ENCODE results near the gene HOGA1. TPM values are rescaled to one million over a fixed set of nuclear protein-coding genes. Genes with fewer than 3 reads are reported as not detected.
"Not testable (repeated sequence)": the region's sequence is repeated elsewhere in the genome, so short reads cannot be mapped to it uniquely, and the experiment has no call there.

The HOGA1 gene
- polyA plus RNA-seq, 1 of the 3 experiments (the other 2 are of a cell fraction) = 2.9 TPM

DNA sequence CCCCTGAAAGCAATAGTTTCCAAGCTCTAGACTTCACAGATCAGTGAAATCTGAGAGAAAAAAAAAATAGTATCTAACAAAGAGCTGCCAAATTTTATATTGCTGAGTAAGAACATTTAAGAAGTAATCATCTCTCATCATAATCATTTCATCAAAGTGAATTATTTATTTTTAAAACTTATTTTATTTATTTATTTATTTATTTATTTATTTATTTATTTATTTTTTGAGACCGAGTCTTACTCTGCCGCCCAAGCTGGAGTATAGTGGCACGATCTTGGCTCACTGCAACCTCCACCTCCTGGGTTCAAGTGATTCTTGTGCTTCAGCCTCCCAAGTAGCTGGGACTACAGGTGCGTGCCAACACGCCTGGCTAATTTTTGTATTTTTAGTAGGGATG lies 7.7 kb upstream of the HOGA1 start:
- H3K79me2 ChIP-seq (ENCODE audit: insufficient read depth); H3K27me3 ChIP-seq (ENCODE audit: insufficient read depth); POLR2A ChIA-PET; H3K4me3 ChIP-seq (ENCODE audit: low read depth in 2 of 2, low read length in 1 of 2); H4K20me1 ChIP-seq (ENCODE audit: insufficient read depth); H3K4me2 ChIP-seq; DNase-seq; H3K9me2 ChIP-seq; H3K36me3 ChIP-seq (replicated peaks in 1 of 2; ENCODE audit: control insufficient read depth in 1 of 2, insufficient read depth in 2 of 2, low read length in 1 of 2); H3K9ac ChIP-seq; H3K9me3 ChIP-seq; H2AFZ ChIP-seq (ENCODE audit: low read depth): not testable (repeated sequence)
- peaks cover 29% of the 10 kb centered on the region for H3F3A ChIP-seq (replicated peaks; ENCODE audit: insufficient read depth)
- peaks cover 18 to 21% of the 10 kb centered on the region in 2 experiments; a peak in 3 of 4 replicates for H3K4me1 ChIP-seq (ENCODE audit: control insufficient read depth in 1 of 2, insufficient read depth in 2 of 2, low read depth in 1 of 2, low read length in 1 of 2)
- 41% methylated on average over 5 of the region's 5 CpGs for WGBS (ENCODE audit: low lambda C conversion rate)
- CTCF ChIA-PET = interaction anchor here (1.0 to 9.4 kb wide), 4 partner anchors 24 to 100 kb away, joined by 3 to 64 read pairs (median 3); no protein-coding TSS in a partner anchor
- peak overlapping the region in 1 of 2 experiments; percentile 83; a peak in 2 of 4 replicates for H3K27ac ChIP-seq (ENCODE audit: low read depth in 2 of 2, low read length in 1 of 2)

- Histone ChIP-seq H3K79me2 (ENCODE audit: insufficient read depth) (no peaks in the 10 kb centered on the region), H3K9me3 (no peaks in the 10 kb centered on the region), H3K4me3 (ENCODE audit: low read depth in 2 of 2, low read length in 1 of 2) (no peak overlapping the region), H3K4me1 (ENCODE audit: control insufficient read depth in 1 of 2, insufficient read depth in 2 of 2, low read depth in 1 of 2, low read length in 1 of 2) (peaks cover 6 to 17% of the 10 kb centered on the region in 2 experiments; a peak in 3 of 4 replicates), H4K20me1 (ENCODE audit: insufficient read depth) (no peaks in the 10 kb centered on the region), H2AFZ (ENCODE audit: low read depth) (no peak overlapping the region), H3K9ac (no peak overlapping the region), H3K9me2 (no peaks in the 10 kb centered on the region), H3F3A (replicated peaks; ENCODE audit: insufficient read depth) (peaks cover 29% of the 10 kb centered on the region), H3K36me3 (replicated peaks in 1 of 2; ENCODE audit: control insufficient read depth in 1 of 2, insufficient read depth in 2 of 2, low read length in 1 of 2) (no peaks in the 10 kb centered on the region), H3K27me3 (ENCODE audit: insufficient read depth) (no peaks in the 10 kb centered on the region), H3K4me2 (no peak overlapping the region), H3K27ac (ENCODE audit: low read depth in 2 of 2, low read length in 1 of 2) (no peak overlapping the region)
- TF ChIP-seq MAX (IDR thresholded peaks at IDR 0.05; ENCODE audit: low read depth) (no peak), GABPA (IDR thresholded peaks at IDR 0.05; ENCODE audit: low read depth) (no peak), MXI1 (IDR thresholded peaks at IDR 0.05; ENCODE audit: low read depth, low read length) (no peak)
- TF ChIP-seq, protein P1, sequence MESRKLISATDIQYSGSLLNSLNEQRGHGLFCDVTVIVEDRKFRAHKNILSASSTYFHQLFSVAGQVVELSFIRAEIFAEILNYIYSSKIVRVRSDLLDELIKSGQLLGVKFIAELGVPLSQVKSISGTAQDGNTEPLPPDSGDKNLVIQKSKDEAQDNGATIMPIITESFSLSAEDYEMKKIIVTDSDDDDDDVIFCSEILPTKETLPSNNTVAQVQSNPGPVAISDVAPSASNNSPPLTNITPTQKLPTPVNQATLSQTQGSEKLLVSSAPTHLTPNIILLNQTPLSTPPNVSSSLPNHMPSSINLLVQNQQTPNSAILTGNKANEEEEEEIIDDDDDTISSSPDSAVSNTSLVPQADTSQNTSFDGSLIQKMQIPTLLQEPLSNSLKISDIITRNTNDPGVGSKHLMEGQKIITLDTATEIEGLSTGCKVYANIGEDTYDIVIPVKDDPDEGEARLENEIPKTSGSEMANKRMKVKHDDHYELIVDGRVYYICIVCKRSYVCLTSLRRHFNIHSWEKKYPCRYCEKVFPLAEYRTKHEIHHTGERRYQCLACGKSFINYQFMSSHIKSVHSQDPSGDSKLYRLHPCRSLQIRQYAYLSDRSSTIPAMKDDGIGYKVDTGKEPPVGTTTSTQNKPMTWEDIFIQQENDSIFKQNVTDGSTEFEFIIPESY (IDR thresholded peaks at IDR 0.05; ENCODE audit: borderline replicate concordance, low read depth) = no peak
- CTCF ChIA-PET = interaction anchor here (1.4 kb wide), 1 partner anchor 100 kb away, joined by 3 read pairs; no protein-coding TSS in a partner anchor
- 66% methylated on average over 6 of the region's 9 CpGs for WGBS (ENCODE audit: low lambda C conversion rate)
- POLR2A ChIA-PET = no interaction called here
- DNase-seq = no peak
Observed at GRCh38 chr10:97577701-97578100, 6.5 kb upstream of the HOGA1 start.

DNA sequence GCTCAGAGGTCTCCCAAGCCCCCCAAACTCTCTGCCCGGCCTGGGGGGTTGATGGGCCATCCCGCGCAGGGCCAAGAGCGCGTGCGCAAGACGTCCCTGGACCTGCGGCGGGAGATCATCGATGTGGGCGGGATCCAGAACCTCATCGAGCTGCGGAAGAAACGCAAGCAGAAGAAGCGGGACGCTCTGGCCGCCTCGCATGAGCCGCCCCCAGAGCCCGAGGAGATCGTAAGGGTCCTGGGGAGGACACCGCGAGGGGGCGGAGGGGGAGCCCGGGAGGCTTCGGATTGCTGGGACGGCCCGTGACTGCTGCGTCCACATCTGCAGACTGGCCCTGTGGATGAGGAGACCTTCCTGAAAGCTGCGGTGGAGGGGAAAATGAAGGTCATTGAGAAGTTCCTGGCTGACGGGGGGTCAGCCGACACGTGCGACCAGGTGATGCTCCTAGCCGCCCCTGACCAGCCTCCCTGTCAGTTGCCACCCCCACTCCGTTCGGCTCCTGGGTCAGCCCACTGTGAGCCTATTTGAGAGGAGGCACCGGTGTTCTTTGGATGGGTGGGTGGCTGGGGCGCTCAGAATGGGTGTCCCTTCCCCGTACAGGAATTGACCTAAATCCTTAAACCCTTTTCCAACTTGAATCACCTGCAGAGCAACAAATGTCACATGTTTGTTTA lies 5.9 kb upstream of the HOGA1 start:
- Histone ChIP-seq H3K9me3 (no peaks in the 10 kb centered on the region), H3K36me3 (replicated peaks in 1 of 2; ENCODE audit: control insufficient read depth in 1 of 2, insufficient read depth in 2 of 2, low read length in 1 of 2) (no peaks in the 10 kb centered on the region), H3K9ac (no peak overlapping the region), H3K27me3 (ENCODE audit: insufficient read depth) (no peaks in the 10 kb centered on the region), H3K4me1 (ENCODE audit: control insufficient read depth in 1 of 2, insufficient read depth in 2 of 2, low read depth in 1 of 2, low read length in 1 of 2) (peaks cover 5 to 12% of the 10 kb centered on the region in 2 experiments; a peak in 2 of 4 replicates), H3K9me2 (no peaks in the 10 kb centered on the region), H2AFZ (ENCODE audit: low read depth) (no peak overlapping the region), H3F3A (replicated peaks; ENCODE audit: insufficient read depth) (peaks cover 25% of the 10 kb centered on the region), H3K4me3 (ENCODE audit: low read depth in 2 of 2, low read length in 1 of 2) (no peak overlapping the region), H3K27ac (ENCODE audit: low read depth in 2 of 2, low read length in 1 of 2) (no peak overlapping the region), H3K79me2 (ENCODE audit: insufficient read depth) (no peaks in the 10 kb centered on the region), H3K4me2 (no peak overlapping the region), H4K20me1 (ENCODE audit: insufficient read depth) (no peaks in the 10 kb centered on the region)
- DNase-seq = no peak
- ChIA-PET POLR2A (no interaction called here), CTCF (interaction anchor here (1.4 kb wide), 1 partner anchor 99 kb away, joined by 3 read pairs; no protein-coding TSS in a partner anchor)
- 96% methylated on average over 39 of the region's 40 CpGs for WGBS (ENCODE audit: low lambda C conversion rate)
- no peak for TF ChIP-seq USF1 (IDR thresholded peaks at IDR 0.05; ENCODE audit: borderline replicate concordance, low read depth)
- TF ChIP-seq PBX3 (IDR thresholded peaks at IDR 0.05) = no peak
- TF ChIP-seq, protein P2, sequence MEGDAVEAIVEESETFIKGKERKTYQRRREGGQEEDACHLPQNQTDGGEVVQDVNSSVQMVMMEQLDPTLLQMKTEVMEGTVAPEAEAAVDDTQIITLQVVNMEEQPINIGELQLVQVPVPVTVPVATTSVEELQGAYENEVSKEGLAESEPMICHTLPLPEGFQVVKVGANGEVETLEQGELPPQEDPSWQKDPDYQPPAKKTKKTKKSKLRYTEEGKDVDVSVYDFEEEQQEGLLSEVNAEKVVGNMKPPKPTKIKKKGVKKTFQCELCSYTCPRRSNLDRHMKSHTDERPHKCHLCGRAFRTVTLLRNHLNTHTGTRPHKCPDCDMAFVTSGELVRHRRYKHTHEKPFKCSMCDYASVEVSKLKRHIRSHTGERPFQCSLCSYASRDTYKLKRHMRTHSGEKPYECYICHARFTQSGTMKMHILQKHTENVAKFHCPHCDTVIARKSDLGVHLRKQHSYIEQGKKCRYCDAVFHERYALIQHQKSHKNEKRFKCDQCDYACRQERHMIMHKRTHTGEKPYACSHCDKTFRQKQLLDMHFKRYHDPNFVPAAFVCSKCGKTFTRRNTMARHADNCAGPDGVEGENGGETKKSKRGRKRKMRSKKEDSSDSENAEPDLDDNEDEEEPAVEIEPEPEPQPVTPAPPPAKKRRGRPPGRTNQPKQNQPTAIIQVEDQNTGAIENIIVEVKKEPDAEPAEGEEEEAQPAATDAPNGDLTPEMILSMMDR (IDR thresholded peaks at IDR 0.05) = no peak
- no peak for TF ChIP-seq GATA2 (CRISPR knock-in tag; IDR thresholded peaks at IDR 0.05)
- TF ChIP-seq TEAD4 (IDR thresholded peaks at IDR 0.05; ENCODE audit: borderline replicate concordance, insufficient read depth) = no peak
- no peak for TF ChIP-seq NFIC (IDR thresholded peaks at IDR 0.05; ENCODE audit: borderline replicate concordance)
- no peak for TF ChIP-seq ELF1 (IDR thresholded peaks at IDR 0.05)
- TF ChIP-seq EP300 (IDR thresholded peaks at IDR 0.05; ENCODE audit: borderline replicate concordance in 1 of 2, low read depth in 1 of 2, low read length in 1 of 2) = no peak
- no peak for TF ChIP-seq SIN3A (IDR thresholded peaks at IDR 0.05; ENCODE audit: borderline replicate concordance, low read depth, low read length)
- no peak for TF ChIP-seq SMC3 (IDR thresholded peaks at IDR 0.05; ENCODE audit: low read depth, low read length)
